Stimulated activated CD8-positive, alpha-beta memory T cell treated with anti-CD3 and anti-CD28 coated beads, Interleukin-15, amount 100 ng/mL, for 1 hour (primary cell): ENCODE results near the gene FBXO5.
A peak's percentile ranks its signal among the peaks of the same experiment; 100 is the strongest.
"Not testable (repeated sequence)": the region's sequence is repeated elsewhere in the genome, so short reads cannot be mapped to it uniquely, and the experiment has no call there.

Experiments
- DNase-seq: peaks from one replicate; pipeline ENCODE4 v3.0.0-alpha.2; 2020; ENCODE audit warnings: low read depth

FBXO5 gene

DNA sequence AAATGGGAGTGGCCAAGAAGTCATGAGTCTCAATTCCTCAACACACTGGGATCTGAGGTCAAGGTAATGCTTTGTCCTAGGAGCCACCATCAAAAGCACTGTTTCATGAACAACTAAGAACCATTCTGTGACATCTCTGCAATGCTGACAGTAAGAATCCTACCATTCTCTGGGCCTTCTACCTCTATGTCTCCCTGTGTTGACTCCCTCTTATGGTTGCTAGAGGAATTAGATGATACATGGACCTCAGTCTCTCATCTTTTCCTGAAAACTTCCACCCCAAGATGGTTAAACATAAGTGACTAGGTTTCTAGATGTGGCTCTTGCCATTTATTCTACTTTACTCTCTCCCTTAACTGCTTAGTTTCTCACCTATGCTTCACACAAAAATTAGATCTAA is 10.6 kb upstream of the FBXO5 start:
- DNase-seq = no peak

- DNase-seq = no peak
These were observed 4.1 kb upstream of the FBXO5 start for GRCh38 chr6:152986978-152987377.

GRCh38 chr6:152985300-152985699 is 2.5 kb upstream of the FBXO5 start:
- DNase-seq = not testable (repeated sequence)

- no peak for DNase-seq
These were observed 1.7 kb upstream of the FBXO5 start for GRCh38 chr6:152984513-152984872.

DNA sequence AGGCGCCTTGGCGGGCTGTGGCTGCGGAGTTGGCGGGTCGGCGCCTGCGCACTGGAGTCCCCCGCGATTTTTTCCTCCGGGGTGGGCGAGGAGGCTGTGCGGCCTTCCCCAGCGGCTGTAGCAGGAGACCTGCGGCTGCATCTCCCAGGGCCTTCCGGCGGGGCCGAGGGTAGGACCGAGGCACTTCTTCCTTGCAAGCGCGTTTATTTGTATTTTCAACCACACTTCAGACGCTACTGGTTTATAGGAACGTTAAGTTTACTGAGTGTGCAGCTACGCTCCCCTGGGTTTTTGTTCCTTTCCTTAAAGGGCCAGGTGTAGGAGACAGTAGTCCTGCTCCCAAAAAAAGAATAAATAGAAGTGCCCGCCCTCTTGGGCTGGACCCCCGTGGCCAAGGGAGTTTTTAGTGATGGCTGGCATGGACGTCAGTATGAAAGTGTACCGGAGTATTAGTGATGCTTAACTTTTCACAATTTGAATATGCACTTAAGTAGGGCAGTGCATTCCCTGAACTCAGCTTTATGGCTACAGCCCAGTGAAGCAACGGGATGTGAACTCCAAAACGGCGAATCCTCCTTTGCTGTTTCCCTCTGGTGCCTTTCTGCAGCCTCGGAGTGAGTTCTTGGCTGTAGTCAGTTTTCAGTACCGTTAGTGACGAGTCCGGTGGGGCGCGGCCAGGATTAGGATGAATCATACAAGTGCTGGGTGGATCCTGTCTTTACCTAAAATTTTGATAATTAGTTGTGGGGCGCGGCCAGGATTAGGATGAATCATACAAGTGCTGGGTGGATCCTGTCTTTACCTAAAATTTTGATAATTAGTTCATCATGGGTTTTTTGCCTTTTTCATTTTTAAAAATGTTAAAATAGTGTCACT is 1.0 kb upstream of the FBXO5 start:
- peak; percentile 88 for DNase-seq

- DNase-seq = no peak
These were observed 595 bp downstream of the FBXO5 start for GRCh38 chr6:152981989-152982903.

DNA sequence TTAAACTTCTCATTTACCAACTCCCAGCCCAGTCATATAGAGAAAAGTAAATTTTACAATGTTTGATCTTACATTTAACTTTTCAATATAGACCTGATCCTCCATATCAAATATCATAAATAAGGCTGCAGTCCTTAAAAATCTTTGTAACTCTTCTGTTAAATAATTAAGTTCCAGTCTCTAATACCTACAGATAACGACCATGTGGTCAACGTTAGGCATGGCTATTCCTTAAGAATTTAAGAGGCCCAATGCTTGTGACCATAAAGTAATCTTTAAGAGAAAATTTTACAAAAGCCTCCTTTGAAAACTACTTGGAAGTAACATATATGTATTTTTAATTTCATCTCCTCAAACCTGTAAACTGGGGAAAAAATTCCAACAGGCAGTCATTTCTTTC is 1.6 kb downstream of the FBXO5 start:
- no peak for DNase-seq

DNA sequence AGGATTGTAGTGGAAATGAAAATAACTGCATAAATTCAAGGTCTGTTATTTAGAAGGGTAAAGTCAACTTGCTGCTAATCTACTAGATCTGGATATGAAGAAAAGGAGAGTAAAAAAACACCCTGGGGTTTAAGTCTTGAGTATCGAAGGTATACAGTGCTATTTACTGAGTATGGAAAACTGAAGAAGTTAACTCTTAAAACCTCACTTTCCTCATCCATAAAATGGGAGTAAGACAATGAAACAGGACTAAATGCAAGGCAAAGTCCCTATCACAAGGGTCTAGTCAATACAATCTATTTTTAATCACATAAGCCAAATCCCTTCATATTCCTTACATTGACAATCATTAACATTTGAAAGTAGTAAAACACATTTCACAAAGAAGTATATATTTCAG is 2.2 kb downstream of the FBXO5 start:
- DNase-seq = no peak

DNA sequence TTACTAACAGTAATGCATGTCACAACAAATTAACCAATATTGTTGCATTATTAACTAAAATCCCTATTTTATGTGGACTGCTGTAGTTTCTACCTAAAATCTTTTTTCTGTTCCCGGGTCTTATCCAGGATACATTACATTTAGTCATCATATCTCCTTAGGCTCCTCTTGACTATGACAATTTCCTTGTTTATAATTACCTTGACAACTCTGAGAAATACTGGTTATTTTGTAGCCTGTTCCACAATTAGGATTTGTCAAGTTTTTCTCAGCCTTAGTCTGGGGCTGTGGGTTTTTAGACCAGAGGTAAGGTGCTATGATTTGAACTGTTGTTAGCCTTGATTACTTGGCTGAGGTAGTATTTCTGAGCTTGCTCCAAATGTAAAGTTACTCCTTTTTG is 3.7 kb downstream of the FBXO5 start:
- DNase-seq = no peak

DNA sequence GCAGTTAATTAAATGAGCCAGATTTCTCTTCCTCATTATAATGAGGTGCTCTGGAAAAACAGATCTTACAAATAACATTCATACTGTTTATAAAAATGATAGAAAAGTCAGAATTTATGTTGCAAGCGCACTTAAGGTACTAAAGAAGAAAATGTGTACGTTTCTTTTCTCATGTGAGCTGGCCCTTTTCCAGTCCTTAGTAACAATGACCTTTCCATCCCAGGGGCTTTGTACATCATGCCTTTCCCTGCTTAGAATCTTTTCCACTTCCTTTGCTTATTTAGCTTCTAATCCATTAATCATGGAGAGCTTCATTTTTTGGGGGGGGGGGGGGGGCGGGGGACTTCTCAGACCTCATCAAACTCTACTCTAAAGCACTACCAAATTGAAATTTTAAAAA is 4.8 kb downstream of the FBXO5 start:
- no peak for DNase-seq

GRCh38 chr6:152977556-152977955 is 5.3 kb downstream of the FBXO5 start:
- DNase-seq = no peak

DNA sequence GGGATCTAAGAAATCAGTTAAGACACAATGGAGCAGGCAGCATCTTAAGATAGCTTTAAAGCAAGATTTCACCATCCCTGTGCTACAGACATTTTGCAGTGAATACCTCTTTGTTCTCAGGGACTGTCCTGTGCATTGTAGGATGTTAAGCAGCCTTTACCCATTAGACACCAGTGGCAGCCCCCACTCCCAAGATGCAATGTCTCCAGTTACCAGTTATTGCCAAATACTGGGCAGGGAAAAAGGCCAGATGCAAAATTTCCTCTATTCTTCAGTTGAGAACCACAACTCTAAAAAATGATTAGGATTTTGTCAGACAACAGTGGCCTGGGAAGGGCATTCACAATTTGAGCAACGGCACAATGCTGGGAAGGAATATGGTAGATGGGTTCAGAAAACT is 6.1 kb downstream of the FBXO5 start:
- DNase-seq = no peak

- no peak for DNase-seq
These were observed 7.5 kb downstream of the FBXO5 start for GRCh38 chr6:152975204-152975915.

- DNase-seq = no peak
These were observed 8.9 kb downstream of the FBXO5 start for GRCh38 chr6:152973916-152974315.

DNA sequence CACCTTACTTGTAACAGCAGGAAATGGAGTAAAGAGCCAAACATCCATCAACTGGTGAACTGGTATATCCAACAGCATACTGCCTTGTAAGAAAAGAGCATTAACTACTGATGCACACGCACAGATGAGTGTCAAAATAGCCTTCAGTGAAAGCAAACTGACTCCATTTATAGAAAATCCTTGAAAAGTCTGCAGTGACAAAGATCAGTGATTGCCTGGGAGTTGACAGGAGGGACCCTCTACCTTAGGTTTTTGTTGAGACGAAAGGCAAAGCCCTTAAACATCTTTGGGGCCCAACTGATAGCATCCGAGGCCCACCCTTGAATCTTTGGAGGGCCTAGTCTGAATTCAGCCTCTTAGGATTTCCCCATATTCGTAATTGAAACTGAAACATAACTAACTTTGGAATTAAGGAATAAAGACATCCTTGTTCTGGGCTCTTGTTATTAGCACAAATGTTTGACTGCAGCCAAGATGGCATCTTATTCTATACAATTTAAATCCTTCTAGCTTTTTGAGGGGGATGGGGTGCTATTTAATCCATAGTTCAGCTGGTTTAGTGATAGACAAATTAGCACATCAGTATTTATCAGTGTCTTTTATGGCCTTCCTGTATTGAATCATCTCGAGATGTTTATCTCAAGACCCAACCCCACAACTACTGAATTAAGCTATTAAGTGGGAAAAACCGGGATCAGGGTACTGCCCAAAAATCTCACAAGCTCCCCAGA is 13.0 kb downstream of the FBXO5 start:
- DNase-seq = no peak

DNA sequence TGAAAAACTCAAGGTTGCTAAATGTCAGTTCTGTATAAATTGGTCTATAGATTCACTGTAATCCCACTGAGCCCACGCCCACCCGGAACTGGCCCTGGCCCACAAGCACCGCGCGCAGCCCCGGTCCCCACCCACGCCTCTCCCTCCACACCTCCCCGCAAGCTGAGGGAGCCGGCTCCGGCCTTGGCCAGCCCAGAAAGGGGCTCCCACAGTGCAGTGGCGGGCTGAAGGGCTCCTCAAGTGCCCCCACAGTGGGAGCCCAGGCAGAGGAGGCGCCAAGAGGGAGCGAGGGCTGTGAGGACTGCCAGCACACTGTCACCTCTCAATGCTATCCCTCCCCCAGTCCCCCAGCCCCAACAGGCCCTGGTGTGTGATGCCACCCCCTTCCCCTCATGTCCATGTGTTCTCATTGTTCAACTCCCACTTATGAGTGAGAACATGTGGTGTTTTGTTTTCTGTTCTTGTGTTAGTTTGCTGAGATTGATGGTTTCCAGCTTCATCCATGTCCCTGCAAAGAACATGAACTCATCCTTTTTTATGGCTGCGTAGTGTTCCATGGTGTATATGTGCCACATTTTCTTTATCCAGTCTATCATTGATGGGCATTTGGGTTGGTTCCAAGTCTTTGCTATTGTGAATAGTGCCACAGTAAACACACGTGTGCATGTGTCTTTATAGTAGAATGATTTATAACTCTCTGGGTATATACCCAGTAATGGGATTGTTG is 16.5 kb downstream of the FBXO5 start:
- not testable (repeated sequence) for DNase-seq

DNA sequence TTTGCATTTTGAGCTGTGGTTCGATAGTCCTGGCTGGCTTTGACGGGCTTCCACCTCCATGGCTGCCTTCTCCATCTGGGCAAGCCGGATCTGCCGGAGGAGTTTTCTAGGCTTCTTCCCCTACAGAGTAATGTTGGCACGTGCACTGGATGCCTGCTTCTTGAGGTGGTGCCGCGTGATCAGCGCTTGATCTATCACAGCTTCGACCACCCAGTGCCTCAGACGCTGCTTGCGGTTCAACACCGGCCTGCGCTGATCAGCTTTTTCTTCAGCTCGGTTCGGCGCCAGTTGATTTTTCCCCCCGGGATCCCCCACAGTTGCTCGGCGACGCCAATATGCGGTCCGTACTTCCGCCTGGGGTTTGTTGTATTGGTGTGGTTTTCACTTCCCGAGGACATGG is 23.5 kb downstream of the FBXO5 start:
- DNase-seq = no peak

GRCh38 chr6:152957796-152958195 is 25.0 kb downstream of the FBXO5 start:
- no peak for DNase-seq

DNA sequence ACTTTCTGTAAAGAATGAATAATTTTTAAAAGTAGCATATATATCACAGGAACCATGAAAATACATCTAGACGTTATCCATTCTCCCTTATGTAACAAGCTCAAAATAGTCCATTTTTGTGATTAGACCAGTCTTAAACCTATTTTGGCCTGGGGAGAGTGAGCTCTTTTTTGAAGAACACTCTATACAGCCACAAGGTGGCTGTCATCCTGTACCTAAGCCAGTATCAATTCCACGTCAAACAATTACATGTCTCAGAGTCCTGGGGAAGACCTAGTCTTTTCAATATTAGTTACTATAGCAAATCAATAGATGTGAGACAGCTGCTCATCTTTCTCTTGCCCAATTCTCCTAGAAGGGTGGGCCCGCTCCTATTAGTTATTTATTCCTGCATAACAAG is 28.4 kb downstream of the FBXO5 start:
- DNase-seq = no peak

- DNase-seq = no peak
These were observed 29.9 kb downstream of the FBXO5 start for GRCh38 chr6:152952866-152953509.

DNA sequence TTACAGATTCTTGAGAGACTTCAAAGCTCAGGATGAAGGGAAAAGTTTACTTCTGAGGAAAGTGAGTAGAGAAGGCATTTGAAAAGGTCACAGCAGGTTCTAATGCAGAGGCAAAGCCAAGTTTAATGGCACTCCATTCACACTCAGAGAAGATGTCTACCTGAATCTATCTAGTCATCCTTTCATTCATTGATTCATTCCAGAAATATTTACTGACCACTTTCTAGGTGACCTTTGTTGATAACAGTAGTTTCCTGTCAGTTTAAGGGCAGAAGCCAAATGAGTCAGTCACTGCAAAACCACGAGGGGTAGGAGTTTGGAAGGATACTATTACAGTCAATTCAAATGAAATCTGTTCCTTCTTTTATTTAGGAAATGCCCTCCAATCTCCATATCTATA is 30.8 kb downstream of the FBXO5 start:
- DNase-seq = no peak
